Endothelial cell of umbilical vein (primary cell): ENCODE data around the gene STK38L. TPM values are rescaled to one million over a fixed set of nuclear protein-coding genes. Genes with fewer than 3 reads are reported as not detected.

ENCODE experiments used
- BruUV-seq: library from RNA; stranded (reverse); fragments of 400-500 nt; replicated peaks from 2 replicates; lab custom pipeline; 2021; lab: Mats Ljungman, UMichigan
- CTCF ChIA-PET: fragments of 300-600, 350-600 bp; sonication (Branson Sonifier 250); formaldehyde crosslinking; loops from one replicate; lab custom pipeline; 2021; ENCODE audit warnings: antibody characterized with exemption, inconsistent platforms; lab: Charles Lee
- POLR2A ChIA-PET: fragments of 300-600, 350-600 bp; sonication (Branson Sonifier 250); formaldehyde crosslinking; loops from one replicate; lab custom pipeline; 2021; ENCODE audit warnings: antibody characterized with exemption, inconsistent platforms; lab: Charles Lee
- DNase-seq: peaks from one replicate; pipeline ENCODE4 v3.0.0-alpha.2; 2011; ENCODE audit warnings: low read depth, low spot score
- FAIRE-seq: peaks from 2 replicates; lab custom pipeline; 2011; peaks lifted over from hg19 to GRCh38; lab: Jason Lieb, UNC
- H2AFZ ChIP-seq: 2 replicates; pipeline ENCODE4 v1.6.0; 2012; ENCODE audit warnings: low read depth, low read length, control low read depth, inconsistent platforms
- H3K27ac ChIP-seq: 2 replicates; pipeline ENCODE4 v1.5.1; 2011; ENCODE audit warnings: low read depth, mild to moderate bottlenecking, control low read depth, low read length, moderate library complexity; ENCODE audit not compliant: insufficient read depth
- H3K27me3 ChIP-seq, 2 experiments: 2 replicates each; pipeline versions ENCODE4 v1.6.0 to v1.6.1; 2011; ENCODE audit warnings: low read length in 2 of 2, mixed read lengths in 1 of 2; ENCODE audit not compliant: control insufficient read depth in 2 of 2, insufficient read depth in 2 of 2
- H3K36me3 ChIP-seq, 2 experiments: 2 replicates in 1 of 2; 3 replicates in 1 of 2; pipeline ENCODE4 v1.5.1; 2011; ENCODE audit warnings: low read length in 2 of 2, mild to moderate bottlenecking in 1 of 2, moderate library complexity in 1 of 2; ENCODE audit not compliant: control insufficient read depth in 2 of 2, insufficient read depth in 2 of 2; ENCODE audit errors: extremely low read depth in 1 of 2
- H3K4me1 ChIP-seq: 3 replicates; pipeline ENCODE4 v1.5.1; 2011; ENCODE audit warnings: mild to moderate bottlenecking, low read length; ENCODE audit not compliant: control insufficient read depth, insufficient read depth; ENCODE audit errors: extremely low read depth
- H3K4me2 ChIP-seq: 2 replicates; pipeline ENCODE4 v1.6.1; 2011; ENCODE audit warnings: low read length, control low read depth, mixed read lengths; ENCODE audit not compliant: insufficient read depth
- H3K4me3 ChIP-seq, 3 experiments: fragments of 200-600 bp in 1 of 3; sonication (generic), shearing (Covaris generic) in 1 of 3; replicated peaks in 1 of 3; 2 replicates each; pipeline ENCODE4 v1.5.1; 2011 to 2016; ENCODE audit warnings: control low read depth in 3 of 3, low read length in 3 of 3, mild to moderate bottlenecking in 2 of 3, inconsistent platforms in 1 of 3, low read depth in 1 of 3, moderate library complexity in 1 of 3; ENCODE audit not compliant: insufficient read depth in 1 of 3
- H3K79me2 ChIP-seq: 2 replicates; pipeline ENCODE4 v1.6.0; 2012; ENCODE audit warnings: low read length, inconsistent platforms; ENCODE audit not compliant: control insufficient read depth, insufficient read depth
- H3K9ac ChIP-seq: replicated peaks from 2 replicates; pipeline ENCODE3; 2011; ENCODE audit warnings: low read length, control low read depth; ENCODE audit not compliant: insufficient read depth; ENCODE audit errors: extremely low read depth
- H3K9me1 ChIP-seq: replicated peaks from 3 replicates; pipeline ENCODE4 v1.6.0; 2011; ENCODE audit warnings: mild to moderate bottlenecking, low read length; ENCODE audit not compliant: control insufficient read depth, insufficient read depth; ENCODE audit errors: extremely low read depth
- H3K9me3 ChIP-seq: replicated peaks from 2 replicates; pipeline ENCODE4 v1.5.1; 2012; ENCODE audit warnings: low read length, inconsistent platforms; ENCODE audit not compliant: control insufficient read depth, insufficient read depth
- H4K20me1 ChIP-seq: replicated peaks from 2 replicates; pipeline ENCODE3; 2011; ENCODE audit warnings: mild to moderate bottlenecking, low read length; ENCODE audit not compliant: control insufficient read depth, insufficient read depth; ENCODE audit errors: extremely low read depth
- CTCF ChIP-seq, 2 donors: IDR thresholded peaks; 1 replicate in 1 of 2; 2 replicates in 1 of 2; pipeline ENCODE4 v1.5.1; 2011; ENCODE audit warnings: low read length in 2 of 2, mild to moderate bottlenecking in 2 of 2, moderate library complexity in 2 of 2, control low read depth in 1 of 2, inconsistent platforms in 1 of 2, low read depth in 1 of 2; ENCODE audit not compliant: insufficient read depth in 1 of 2; ENCODE audit errors: extremely low read depth in 1 of 2
- EZH2 ChIP-seq: IDR thresholded peaks from 2 replicates; pipeline ENCODE4 v1.6.1; 2012; ENCODE audit warnings: borderline replicate concordance, low read depth, mild to moderate bottlenecking, moderate library complexity, low read length, inconsistent platforms; ENCODE audit not compliant: severe bottlenecking
- GATA2 ChIP-seq: IDR thresholded peaks from 2 replicates; pipeline ENCODE4 v1.7.0; 2011; ENCODE audit warnings: low read depth, mild to moderate bottlenecking, moderate library complexity, mixed read lengths, low read length; ENCODE audit not compliant: insufficient read length, insufficient read depth
- JUN ChIP-seq: IDR thresholded peaks from 2 replicates; pipeline ENCODE4 v1.6.1; 2011; ENCODE audit warnings: borderline replicate concordance, low read depth; ENCODE audit not compliant: insufficient read length, insufficient read depth
- MAX ChIP-seq: IDR thresholded peaks from 2 replicates; pipeline ENCODE4 v1.6.1; 2011; ENCODE audit not compliant: insufficient read depth, insufficient read length
- MYC ChIP-seq: IDR thresholded peaks from one replicate; pipeline ENCODE4 v1.6.1; 2011; ENCODE audit warnings: mild to moderate bottlenecking, low read depth, low read length
- POLR2A ChIP-seq: IDR thresholded peaks from 2 replicates; pipeline ENCODE4 v1.6.1; 2012; ENCODE audit warnings: low read depth, mild to moderate bottlenecking, control low read depth, low read length
- POLR2AphosphoS5 ChIP-seq: IDR thresholded peaks from 2 replicates; pipeline ENCODE4 v1.6.1; 2012; ENCODE audit warnings: low read depth, mild to moderate bottlenecking, control low read depth, low read length, moderate library complexity; ENCODE audit not compliant: insufficient read depth
- dilution Hi-C: fragments of 300-500 bp; cut with MboI; formaldehyde crosslinking; loops from one replicate; pipeline ENCODE4 v1.15.0; 2019; ENCODE audit warnings: low sequenced_read_pairs; ENCODE audit not compliant: extremely low pct_ligation_motif_present
- intact Hi-C: fragments of 100-400 bp; cut with micrococcal nuclease; formaldehyde crosslinking; loops from one replicate; pipeline ENCODE4 v1.10.0; 2022
- polyA plus RNA-seq, 4 experiments: library from polyadenylated mRNA; depleted of rRNA in 3 of 4; stranded (reverse) in 3 of 4; unstranded in 1 of 4; fragments of >200 nt; gene quantifications; 2 replicates each; pipeline versions ENCODE4 v1.2.1 to v1.2.3, GENCODE V29; 2011 to 2012; ENCODE audit warnings: missing spikeins in 1 of 4
- total RNA-seq: library from RNA; stranded (reverse); gene quantifications from 2 replicates; pipeline ENCODE4 v1.2.3, GENCODE V29; 2021

Gene STK38L
- total and polyA plus RNA-seq, 2 donors (not counting 3 experiments of a cell fraction or from before 2014, with no cell fraction given) = 14.7 to 58.4 TPM

DNA sequence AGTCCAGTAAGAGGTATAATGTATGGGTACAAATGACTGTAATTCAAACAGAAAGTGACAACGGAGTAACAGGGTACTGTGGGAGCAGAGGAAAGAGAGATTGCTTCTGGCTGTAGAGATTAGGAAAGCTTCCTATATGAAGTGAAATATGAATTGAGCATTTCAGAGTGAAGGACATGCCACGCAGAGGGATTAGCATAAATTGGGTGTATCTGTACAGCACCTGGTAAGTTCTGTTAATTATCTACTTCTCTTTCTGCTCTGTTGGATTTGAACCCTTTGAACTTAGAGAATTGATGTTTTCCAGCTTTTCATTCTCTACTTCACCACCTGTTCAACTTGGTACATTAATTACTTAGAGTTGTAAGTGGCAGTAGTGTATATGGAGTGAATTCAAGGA lies 8.8 kb downstream of the STK38L start:
- FAIRE-seq = no peak
- intact Hi-C loops (no loop called here), dilution Hi-C loops (no loop called here)
- H3K4me3 ChIP-seq = no peak overlapping the region
- no peaks in the 10 kb centered on the region for H3K9me1 ChIP-seq
- H3K9me3 ChIP-seq = no peaks in the 10 kb centered on the region
- BruUV-seq = no TSS peak
- no peak for TF ChIP-seq CTCF (IDR thresholded peaks at IDR 0.05; ENCODE audit: extremely low read depth in 1 of 2, insufficient read depth in 1 of 2, low read depth in 1 of 2, low read length in 2 of 2)
- TF ChIP-seq GATA2 = no peak
- TF ChIP-seq POLR2AphosphoS5 = no peak
- TF ChIP-seq POLR2A = no peak
- no peak for TF ChIP-seq MAX
- TF ChIP-seq EZH2 = no peak
- no peak for TF ChIP-seq MYC
- TF ChIP-seq JUN = no peak
- H3K79me2 ChIP-seq = peaks cover 37% of the 10 kb centered on the region
- CTCF ChIA-PET = interaction anchor here (1.0 to 1.6 kb wide), 3 partner anchors 12 to 54 kb away, joined by 3 to 6 read pairs (median 4); no protein-coding TSS in a partner anchor
- H3K27ac ChIP-seq = no peak overlapping the region
- H3K4me1 ChIP-seq = no peaks in the 10 kb centered on the region
- DNase-seq = no peak
- H3K36me3 ChIP-seq = peaks cover 0 to 2% of the 10 kb centered on the region in 2 experiments
- H3K4me2 ChIP-seq = no peak overlapping the region
- no peak overlapping the region for H2AFZ ChIP-seq
- POLR2A ChIA-PET = no interaction called here
- no peaks in the 10 kb centered on the region for H3K27me3 ChIP-seq
- H4K20me1 ChIP-seq = peaks cover 10% of the 10 kb centered on the region
- H3K9ac ChIP-seq = no peak overlapping the region
